OCI-LY3 (cell line): ENCODE measurements around the gene POLD4.

Experiments used
- H2AFZ ChIP-seq: fragments of 200-600, 300-600 bp; shearing (Covaris generic); 2 replicates; pipeline ENCODE4 v1.6.0; 2014; ENCODE audit warnings: antibody characterized with exemption, low read depth, low read length
- H3K27ac ChIP-seq: fragments of 200-600, 300-600 bp; sonication (generic); 2 replicates; pipeline ENCODE4 v1.5.1; 2014; ENCODE audit warnings: mild to moderate bottlenecking, low read length, moderate library complexity, mixed read lengths
- H3K27me3 ChIP-seq: fragments of 200-600, 300-600 bp; sonication (generic); 2 replicates; pipeline ENCODE4 v1.6.1; 2014; ENCODE audit warnings: low read depth, low read length, mixed read lengths
- H3K36me3 ChIP-seq: fragments of 200-600, 300-600 bp; sonication (generic); replicated peaks from 2 replicates; pipeline ENCODE3; 2014; ENCODE audit warnings: low read depth, low read length, mixed read lengths
- H3K4me1 ChIP-seq: fragments of 300-600, 200-600 bp; sonication (generic); 2 replicates; pipeline ENCODE4 v1.6.1; 2014; ENCODE audit warnings: low read length, mixed read lengths
- H3K4me2 ChIP-seq: fragments of 200-600, 300-600 bp; sonication (generic); 2 replicates; pipeline ENCODE4 v1.6.1; 2014; ENCODE audit warnings: low read length, mixed read lengths
- H3K4me3 ChIP-seq: fragments of 300-600, 200-600 bp; sonication (generic); 2 replicates; pipeline ENCODE4 v1.5.1; 2014; ENCODE audit warnings: antibody characterized with exemption, mild to moderate bottlenecking, low read length, moderate library complexity
- H3K79me2 ChIP-seq: fragments of 300-600, 200-600 bp; shearing (Covaris generic); 2 replicates; pipeline ENCODE4 v1.6.1; 2014; ENCODE audit warnings: mild to moderate bottlenecking, low read length, mixed read lengths
- H3K9ac ChIP-seq: fragments of 300-600, 200-600 bp; shearing (Covaris generic); 2 replicates; pipeline ENCODE4 v1.6.0; 2014; ENCODE audit warnings: mild to moderate bottlenecking, low read length, moderate library complexity
- H3K9me3 ChIP-seq: fragments of 200-600, 300-600 bp; shearing (Covaris generic); 2 replicates; pipeline ENCODE4 v1.6.1; 2014; ENCODE audit warnings: low read length, mixed read lengths; ENCODE audit not compliant: insufficient read depth
- H4K20me1 ChIP-seq: fragments of 200-600, 300-600 bp; sonication (generic); 2 replicates; pipeline ENCODE4 v1.6.1; 2016; ENCODE audit warnings: low read length, mixed read lengths; ENCODE audit not compliant: insufficient read depth
- EZH2phosphoT487 ChIP-seq: fragments of 200-600 bp; shearing (Covaris generic); IDR thresholded peaks from 2 replicates; pipeline ENCODE4 v1.6.1; 2018; ENCODE audit warnings: antibody characterized with exemption, mixed run types, low read depth
- TF ChIP-seq, protein P1 (sequence below): fragments of 200-600, 300-600 bp; sonication (generic); IDR thresholded peaks from 2 replicates; pipeline ENCODE4 v1.5.1; 2014; ENCODE audit warnings: antibody characterized with exemption, low read length, low read depth

Gene POLD4

DNA sequence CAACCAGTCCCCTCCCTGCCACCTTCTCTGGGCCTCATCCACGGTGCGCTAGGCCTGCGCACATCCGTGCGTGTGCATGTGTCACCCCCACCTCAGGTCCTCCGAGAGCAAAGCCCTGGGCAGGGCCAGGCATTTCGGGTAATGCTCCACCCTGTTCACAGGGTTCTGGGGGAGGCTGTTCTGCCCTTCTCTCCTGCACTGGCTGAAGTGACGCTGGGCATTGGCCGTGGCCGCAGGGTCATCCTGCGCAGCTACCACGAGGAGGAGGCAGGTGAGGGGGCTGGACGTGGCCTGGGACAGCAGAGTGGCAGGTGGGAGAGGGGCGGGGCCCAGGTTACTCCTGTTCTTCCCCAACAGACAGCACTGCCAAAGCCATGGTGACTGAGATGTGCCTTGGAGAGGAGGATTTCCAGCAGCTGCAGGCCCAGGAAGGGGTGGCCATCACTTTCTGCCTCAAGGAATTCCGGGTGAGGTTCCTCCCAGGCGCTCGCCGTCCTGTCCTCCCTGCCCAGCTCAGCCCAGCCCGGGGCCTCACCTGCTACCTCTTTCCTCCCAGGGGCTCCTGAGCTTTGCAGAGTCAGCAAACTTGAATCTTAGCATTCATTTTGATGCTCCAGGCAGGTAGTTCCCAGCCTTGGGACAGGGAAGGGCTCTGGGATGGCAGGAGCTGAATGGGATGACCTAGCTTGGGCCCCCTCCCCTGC lies 42.4 kb upstream of the POLD4 start:
- no peak for TF ChIP-seq EZH2phosphoT487
- TF ChIP-seq, protein P1, sequence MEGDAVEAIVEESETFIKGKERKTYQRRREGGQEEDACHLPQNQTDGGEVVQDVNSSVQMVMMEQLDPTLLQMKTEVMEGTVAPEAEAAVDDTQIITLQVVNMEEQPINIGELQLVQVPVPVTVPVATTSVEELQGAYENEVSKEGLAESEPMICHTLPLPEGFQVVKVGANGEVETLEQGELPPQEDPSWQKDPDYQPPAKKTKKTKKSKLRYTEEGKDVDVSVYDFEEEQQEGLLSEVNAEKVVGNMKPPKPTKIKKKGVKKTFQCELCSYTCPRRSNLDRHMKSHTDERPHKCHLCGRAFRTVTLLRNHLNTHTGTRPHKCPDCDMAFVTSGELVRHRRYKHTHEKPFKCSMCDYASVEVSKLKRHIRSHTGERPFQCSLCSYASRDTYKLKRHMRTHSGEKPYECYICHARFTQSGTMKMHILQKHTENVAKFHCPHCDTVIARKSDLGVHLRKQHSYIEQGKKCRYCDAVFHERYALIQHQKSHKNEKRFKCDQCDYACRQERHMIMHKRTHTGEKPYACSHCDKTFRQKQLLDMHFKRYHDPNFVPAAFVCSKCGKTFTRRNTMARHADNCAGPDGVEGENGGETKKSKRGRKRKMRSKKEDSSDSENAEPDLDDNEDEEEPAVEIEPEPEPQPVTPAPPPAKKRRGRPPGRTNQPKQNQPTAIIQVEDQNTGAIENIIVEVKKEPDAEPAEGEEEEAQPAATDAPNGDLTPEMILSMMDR = no peak
- Histone ChIP-seq H3K4me1 (peaks cover 15% of the 10 kb centered on the region), H3K4me3 (no peak overlapping the region), H3K4me2 (no peak overlapping the region), H2AFZ (no peak overlapping the region), H4K20me1 (peaks cover 9% of the 10 kb centered on the region; the same call in 1 of the 2 replicates), H3K9ac (no peak overlapping the region), H3K27ac (no peak overlapping the region), H3K27me3 (no peaks in the 10 kb centered on the region), H3K36me3 (peaks cover 51% of the 10 kb centered on the region), H3K79me2 (peaks cover 30% of the 10 kb centered on the region), H3K9me3 (no peaks in the 10 kb centered on the region)

DNA sequence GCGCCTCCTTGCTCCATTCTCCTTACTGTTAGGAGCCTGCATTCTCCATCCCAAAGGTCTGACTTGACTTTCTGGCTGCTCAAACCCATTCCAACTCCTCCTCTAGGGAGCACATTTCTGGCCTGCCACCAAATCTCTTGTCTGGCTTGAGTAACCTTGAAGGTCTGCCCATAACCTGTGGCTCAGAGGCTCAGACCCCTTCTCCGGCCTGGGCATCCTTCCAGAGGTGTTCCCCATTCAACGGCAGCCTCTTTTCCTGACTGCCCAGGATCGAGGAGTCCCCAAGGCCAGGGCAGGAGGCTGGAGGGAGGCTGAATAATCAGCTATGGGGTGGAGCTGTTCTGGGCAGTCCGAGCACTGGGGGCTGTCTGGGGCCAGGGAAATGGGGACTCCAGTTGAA lies 40.6 kb upstream of the POLD4 start:
- Histone ChIP-seq H3K27ac (no peak overlapping the region), H3K27me3 (no peaks in the 10 kb centered on the region), H3K4me3 (no peak overlapping the region), H3K36me3 (peaks cover 38% of the 10 kb centered on the region), H3K4me2 (no peak overlapping the region), H3K4me1 (peaks cover 9% of the 10 kb centered on the region), H3K9ac (no peak overlapping the region), H3K9me3 (no peaks in the 10 kb centered on the region), H4K20me1 (0 out of 2 replicates have a peak, but pooled peaks cover 4% of the 10 kb centered on the region), H3K79me2 (peaks cover 17% of the 10 kb centered on the region), H2AFZ (no peak overlapping the region)
- no peak for TF ChIP-seq EZH2phosphoT487
- TF ChIP-seq, protein P1 = no peak

DNA sequence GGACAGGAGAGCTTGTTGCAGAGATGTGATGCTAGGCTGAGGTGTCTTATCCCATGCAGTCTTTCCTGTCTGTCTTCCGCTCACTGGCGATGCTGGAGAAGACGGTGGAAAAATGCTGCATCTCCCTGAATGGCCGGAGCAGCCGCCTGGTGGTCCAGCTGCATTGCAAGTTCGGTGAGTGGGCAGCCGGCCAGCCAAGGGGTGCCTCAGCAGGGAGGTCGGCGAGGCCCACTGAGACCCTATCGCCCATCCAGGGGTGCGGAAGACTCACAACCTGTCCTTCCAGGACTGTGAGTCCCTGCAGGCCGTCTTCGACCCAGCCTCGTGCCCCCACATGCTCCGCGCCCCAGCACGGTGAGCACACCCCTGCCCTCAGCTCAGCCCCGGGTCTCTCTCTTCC lies 40.1 kb upstream of the POLD4 start:
- H4K20me1 ChIP-seq = 0 out of 2 replicates have a peak, but pooled peaks cover 4% of the 10 kb centered on the region
- H3K9me3 ChIP-seq = no peaks in the 10 kb centered on the region
- H3K4me2 ChIP-seq = no peak overlapping the region

DNA sequence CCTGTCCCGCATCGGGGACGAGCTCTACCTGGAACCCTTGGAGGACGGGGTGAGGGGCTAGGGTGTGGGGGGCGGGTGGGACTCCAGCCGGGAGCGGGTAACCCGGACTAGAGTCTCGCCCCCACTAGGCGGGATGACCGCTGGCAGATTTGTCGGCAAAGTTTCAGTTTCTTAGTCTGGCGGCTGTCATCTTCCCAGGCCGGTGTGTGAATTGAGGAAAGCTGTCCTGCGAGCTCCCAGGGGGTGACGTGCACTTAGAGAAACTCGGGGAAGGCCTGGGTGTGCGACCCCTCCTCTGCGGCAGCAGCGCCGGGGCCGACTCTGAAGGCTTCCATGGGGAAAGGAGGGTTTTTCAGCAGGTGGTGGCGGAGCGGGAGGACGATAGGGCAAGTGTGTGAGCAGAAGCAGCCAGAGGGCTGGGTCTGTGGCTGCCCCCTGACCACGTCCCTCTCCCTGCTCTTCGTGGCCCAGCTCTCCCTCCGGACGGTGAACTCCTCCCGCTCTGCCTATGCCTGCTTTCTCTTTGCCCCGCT lies 38.9 kb upstream of the POLD4 start:
- peak overlapping the region; percentile 68 for H3K9ac ChIP-seq
- H3K79me2 ChIP-seq = peaks cover 17% of the 10 kb centered on the region
- TF ChIP-seq, protein P1 = no peak
- no peak for TF ChIP-seq EZH2phosphoT487
- H3K27me3 ChIP-seq = no peaks in the 10 kb centered on the region
- no peak overlapping the region for H2AFZ ChIP-seq
- H3K4me3 ChIP-seq = peak overlapping the region; percentile 96
- no peak overlapping the region; the same call in 1 of the 2 replicates for H3K27ac ChIP-seq
- peaks cover 22% of the 10 kb centered on the region for H3K36me3 ChIP-seq
- H3K4me2 ChIP-seq = peak overlapping the region; percentile 96
- no peaks in the 10 kb centered on the region for H3K9me3 ChIP-seq
- H4K20me1 ChIP-seq = 0 out of 2 replicates have a peak, but pooled peaks cover 4% of the 10 kb centered on the region
- peaks cover 13% of the 10 kb centered on the region for H3K4me1 ChIP-seq

More for the DNA sequence above, 40.1 kb upstream of the POLD4 start:
- no peak for TF ChIP-seq EZH2phosphoT487
- TF ChIP-seq, protein P1 = no peak
- no peak overlapping the region for H2AFZ ChIP-seq
- H3K36me3 ChIP-seq = peaks cover 34% of the 10 kb centered on the region
- no peak overlapping the region for H3K4me3 ChIP-seq
- H3K79me2 ChIP-seq = peaks cover 17% of the 10 kb centered on the region
- peaks cover 9% of the 10 kb centered on the region for H3K4me1 ChIP-seq
- H3K27me3 ChIP-seq = no peaks in the 10 kb centered on the region
- H3K27ac ChIP-seq = no peak overlapping the region
- no peak overlapping the region for H3K9ac ChIP-seq
